T-helper 22 cell (primary cell): ENCODE data around the gene STUB1.

Experiments
- DNase-seq: peaks from one replicate; pipeline ENCODE4 v3.0.0-alpha.2; 2020; ENCODE audit warnings: low read depth

STUB1 gene

DNA sequence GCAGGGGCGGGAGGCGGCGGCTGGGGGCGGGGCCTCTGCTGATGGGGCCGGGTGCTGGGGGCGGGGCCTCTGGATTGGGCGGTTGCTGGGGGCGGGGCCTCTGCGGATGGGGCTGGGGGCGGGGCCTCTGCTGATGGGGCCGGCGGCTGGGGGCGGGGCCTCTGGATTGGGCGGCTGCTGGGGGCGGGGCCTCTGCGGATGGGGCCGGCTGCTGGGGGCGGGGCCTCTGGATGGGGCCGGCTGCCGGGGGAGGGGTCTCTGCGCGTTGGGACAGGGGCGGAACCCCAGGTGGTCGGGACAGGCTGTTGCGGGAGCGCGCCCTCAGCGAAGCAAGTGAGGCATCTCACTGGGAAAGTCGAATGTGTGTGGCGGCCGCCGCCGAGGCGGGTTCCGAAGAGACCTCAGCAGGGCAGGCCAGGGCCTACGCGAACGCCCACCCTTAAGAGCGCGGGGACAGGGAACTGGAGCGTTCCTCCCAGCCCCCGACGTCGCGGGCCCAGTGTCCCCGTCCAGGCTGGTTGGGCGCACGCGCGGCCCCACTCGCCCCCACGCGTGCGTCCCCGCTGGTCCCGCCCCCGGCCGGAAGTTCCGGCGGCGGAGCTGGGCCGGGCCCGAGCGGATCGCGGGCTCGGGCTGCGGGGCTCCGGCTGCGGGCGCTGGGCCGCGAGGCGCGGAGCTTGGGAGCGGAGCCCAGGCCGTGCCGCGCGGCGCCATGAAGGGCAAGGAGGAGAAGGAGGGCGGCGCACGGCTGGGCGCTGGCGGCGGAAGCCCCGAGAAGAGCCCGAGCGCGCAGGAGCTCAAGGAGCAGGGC, at the start of gene STUB1:
TSS of gene STUB1 (plus strand) at position 597 of the 811 bp plus-strand sequence. CDS start at position 713, 116 bp downstream.
- DNase-seq = peak; percentile 83

DNA sequence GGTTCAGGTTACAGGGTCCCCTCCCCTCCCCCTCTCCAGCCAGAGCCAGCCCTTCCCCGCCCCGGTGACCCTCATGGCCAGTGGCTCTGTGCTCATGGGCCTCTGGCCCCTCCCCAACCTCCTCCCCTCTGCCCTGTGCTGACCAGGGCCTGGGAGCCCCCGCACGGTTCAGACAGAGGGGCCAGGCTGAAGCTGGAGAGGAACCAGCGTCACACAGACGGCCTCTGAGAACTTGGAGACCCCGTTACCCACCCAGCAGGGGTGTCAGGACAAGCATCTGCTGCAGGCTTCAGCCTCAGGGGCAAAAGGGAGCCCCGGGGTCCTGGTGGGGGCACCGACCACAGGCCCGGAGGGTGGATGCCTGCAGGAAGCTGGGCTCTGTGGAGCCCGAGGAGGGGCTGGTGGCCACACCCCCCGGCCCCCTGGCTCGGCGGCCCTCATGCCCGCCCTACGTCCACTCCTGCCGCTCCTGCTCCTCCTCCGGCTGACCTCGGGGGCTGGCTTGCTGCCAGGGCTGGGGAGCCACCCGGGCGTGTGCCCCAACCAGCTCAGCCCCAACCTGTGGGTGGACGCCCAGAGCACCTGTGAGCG, 49.3 kb upstream of the STUB1 start, which contains the start of gene WFIKKN1:
TSS of gene WFIKKN1 (plus strand) at position 171 of the 591 bp plus-strand sequence. CDS start at position 440, 269 bp downstream.
- DNase-seq = no peak

DNA sequence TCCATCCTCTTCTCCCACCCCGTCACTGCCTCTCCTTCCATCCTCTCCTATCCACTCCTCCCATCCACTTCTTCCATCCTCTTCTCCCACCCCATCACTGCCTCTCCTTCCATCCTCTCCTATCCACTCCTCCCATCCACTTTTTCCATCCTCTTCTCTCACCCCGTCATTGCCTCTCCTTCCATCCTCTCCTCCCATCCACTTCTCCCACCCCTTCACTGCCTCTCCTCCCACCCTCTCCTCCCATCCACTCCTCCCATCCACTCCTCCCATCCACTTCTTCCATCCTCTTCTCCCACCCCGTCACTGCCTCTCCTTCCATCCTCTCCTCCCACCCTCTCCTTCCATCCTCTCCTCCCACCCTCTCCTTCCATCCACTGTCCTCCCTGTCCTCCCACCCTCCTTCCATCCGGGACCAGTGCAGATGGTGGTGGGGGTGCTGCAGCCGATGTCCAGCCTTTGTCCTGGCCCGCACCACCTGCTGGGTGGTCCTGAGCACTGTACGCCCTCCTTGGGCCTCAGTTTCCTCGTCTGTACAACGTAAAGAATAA, 48.3 kb upstream of the STUB1 start:
- no peak for DNase-seq

DNA sequence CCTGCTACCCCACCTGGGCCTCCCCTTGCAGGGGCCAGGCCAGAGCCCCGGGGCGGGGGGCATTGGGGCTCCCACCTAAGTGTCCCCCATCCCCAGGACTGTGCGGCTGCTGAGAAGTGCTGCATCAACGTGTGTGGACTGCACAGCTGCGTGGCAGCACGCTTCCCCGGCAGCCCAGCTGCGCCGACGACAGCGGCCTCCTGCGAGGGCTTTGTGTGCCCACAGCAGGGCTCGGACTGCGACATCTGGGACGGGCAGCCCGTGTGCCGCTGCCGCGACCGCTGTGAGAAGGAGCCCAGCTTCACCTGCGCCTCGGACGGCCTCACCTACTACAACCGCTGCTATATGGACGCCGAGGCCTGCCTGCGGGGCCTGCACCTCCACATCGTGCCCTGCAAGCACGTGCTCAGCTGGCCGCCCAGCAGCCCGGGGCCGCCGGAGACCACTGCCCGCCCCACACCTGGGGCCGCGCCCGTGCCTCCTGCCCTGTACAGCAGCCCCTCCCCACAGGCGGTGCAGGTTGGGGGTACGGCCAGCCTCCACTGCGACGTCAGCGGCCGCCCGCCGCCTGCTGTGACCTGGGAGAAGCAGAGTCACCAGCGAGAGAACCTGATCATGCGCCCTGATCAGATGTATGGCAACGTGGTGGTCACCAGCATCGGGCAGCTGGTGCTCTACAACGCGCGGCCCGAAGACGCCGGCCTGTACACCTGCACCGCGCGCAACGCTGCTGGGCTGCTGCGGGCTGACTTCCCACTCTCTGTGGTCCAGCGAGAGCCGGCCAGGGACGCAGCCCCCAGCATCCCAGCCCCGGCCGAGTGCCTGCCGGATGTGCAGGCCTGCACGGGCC, 47.5 kb upstream of the STUB1 start:
- no peak for DNase-seq

DNA sequence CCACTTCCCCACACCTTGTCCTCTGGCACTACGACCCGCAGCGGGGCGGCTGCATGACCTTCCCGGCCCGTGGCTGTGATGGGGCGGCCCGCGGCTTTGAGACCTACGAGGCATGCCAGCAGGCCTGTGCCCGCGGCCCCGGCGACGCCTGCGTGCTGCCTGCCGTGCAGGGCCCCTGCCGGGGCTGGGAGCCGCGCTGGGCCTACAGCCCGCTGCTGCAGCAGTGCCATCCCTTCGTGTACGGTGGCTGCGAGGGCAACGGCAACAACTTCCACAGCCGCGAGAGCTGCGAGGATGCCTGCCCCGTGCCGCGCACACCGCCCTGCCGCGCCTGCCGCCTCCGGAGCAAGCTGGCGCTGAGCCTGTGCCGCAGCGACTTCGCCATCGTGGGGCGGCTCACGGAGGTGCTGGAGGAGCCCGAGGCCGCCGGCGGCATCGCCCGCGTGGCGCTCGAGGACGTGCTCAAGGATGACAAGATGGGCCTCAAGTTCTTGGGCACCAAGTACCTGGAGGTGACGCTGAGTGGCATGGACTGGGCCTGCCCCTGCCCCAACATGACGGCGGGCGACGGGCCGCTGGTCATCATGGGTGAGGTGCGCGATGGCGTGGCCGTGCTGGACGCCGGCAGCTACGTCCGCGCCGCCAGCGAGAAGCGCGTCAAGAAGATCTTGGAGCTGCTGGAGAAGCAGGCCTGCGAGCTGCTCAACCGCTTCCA, 46.7 kb upstream of the STUB1 start:
- no peak for DNase-seq

DNA sequence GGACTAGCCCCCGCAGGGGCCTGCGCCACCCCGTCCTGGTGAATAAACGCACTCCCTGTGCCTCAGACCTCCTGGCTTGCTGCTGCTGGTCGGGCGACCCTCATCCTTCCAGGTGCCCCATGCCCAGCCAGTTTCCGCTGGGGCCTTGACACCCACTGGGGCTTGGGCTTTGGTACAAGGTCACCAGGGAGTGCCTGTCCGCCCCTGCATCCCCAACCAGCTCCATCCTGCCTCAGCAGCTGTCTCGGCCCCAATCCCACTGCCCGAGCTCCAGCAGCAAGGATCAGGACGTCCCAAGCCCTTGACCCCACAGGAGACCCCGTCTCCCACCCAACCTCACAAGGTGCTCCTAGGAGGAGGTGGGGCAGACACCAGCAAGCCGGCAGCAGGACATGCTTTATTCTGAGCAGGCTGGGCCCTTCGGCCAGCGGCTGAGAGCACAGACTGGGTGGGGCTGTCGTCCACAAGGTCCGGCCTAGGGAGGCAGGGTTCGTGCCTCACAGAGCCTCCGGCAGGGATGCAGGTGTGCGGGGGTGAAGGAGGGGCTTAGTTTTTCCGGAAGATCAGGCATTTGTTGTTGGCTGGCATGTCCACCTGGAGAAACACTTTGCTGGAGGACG, 46.0 kb upstream of the STUB1 start:
- no peak for DNase-seq

DNA sequence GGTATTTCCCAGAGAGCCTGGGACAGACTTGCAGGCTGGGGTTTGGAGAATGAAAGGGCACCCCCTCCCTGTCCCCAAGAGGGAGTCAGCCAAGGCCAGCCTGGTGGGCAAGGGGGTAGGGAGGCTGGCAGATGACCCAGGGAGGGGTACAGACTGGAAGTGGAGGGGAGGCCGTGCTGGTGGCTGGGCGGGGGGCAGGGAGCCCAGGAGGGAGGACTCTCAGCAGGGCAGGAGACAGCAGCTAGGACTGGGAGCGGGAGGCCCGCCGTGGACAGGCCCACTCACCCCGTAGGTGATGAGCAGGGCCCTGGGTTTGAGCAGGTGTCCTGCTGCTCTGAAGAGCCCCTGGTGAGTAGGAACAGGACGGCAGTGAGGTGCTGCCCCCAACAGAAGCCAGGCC, 45.2 kb upstream of the STUB1 start:
- DNase-seq = no peak

DNA sequence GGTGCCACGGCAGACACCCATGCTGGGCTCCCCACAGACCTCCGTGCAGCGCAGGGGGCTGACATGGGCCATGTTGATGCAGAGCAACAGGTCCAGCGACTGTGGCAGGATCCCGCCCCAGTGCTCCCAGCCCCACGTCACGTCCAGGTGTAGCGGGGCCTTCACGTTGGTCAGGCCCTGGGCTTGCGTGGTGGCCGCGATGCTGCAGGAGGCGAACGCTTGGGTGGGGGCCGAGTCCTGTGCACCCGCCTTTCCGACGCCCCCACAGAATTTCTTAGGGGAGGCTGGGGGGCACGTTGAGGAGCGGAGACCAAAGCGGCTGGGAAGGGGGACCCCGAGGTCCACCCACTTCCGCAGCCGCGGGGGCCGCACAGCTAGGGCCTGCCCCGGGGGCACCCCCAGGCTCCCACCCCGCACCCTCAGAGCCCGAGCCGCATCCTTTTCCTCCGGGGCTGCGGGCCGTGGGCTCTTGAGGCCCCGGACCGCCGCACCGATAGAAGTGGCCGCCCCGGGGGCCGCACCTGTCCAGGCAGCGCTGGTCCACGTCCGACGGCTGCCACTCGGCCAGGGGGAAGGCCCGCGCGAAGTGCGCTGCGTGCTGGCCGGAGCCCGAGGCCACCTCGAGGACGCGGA, 44.5 kb upstream of the STUB1 start:
- no peak for DNase-seq

DNA sequence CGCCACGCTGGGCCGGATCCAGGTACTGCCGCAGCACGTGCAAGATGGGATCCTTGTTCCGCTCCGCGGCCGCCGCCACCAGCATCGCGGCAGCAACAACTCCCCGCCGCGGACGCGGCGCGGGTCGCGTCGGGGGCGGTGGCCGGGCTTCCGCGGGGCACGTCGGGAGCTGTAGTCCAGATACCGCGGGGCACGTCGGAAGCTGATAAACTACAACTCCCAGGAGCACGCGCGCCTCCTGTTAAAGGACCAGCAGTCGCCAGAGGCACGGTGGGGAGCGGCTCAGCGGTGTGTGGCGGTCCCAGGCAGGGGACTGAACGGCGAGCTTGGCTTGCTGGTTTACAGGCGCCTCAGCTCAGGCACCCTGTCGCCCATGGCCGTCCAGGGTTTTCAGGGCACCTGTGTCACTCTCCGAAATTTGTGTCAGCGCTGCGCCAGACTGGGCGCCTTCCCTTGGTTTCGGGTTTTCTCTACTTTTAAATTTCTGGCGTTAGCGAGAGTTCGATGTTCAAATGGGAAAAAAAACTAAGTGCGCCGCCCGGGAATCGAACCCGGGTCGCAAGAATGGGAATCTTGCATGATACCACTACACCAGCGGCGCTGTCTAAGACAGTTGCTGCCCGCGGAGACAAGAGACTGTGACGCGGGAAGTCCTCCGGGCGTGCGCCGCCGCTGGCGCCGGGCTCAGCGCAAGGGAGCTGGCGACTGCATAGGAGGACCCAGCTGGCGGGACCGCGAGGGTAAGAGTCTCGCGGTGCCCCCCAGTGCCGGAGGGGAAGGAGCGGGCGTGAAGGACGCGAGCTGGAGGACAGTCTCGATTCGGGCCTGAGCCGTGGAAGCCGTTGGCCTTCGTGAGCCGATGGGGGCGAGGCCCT, 43.8 kb upstream of the STUB1 start, which contains the start of gene METTL26:
TSS of gene METTL26 (minus strand) at position 100 of the 875 bp plus-strand sequence. CDS start at position 85, 15 bp downstream.
- peak; percentile 90 for DNase-seq

DNA sequence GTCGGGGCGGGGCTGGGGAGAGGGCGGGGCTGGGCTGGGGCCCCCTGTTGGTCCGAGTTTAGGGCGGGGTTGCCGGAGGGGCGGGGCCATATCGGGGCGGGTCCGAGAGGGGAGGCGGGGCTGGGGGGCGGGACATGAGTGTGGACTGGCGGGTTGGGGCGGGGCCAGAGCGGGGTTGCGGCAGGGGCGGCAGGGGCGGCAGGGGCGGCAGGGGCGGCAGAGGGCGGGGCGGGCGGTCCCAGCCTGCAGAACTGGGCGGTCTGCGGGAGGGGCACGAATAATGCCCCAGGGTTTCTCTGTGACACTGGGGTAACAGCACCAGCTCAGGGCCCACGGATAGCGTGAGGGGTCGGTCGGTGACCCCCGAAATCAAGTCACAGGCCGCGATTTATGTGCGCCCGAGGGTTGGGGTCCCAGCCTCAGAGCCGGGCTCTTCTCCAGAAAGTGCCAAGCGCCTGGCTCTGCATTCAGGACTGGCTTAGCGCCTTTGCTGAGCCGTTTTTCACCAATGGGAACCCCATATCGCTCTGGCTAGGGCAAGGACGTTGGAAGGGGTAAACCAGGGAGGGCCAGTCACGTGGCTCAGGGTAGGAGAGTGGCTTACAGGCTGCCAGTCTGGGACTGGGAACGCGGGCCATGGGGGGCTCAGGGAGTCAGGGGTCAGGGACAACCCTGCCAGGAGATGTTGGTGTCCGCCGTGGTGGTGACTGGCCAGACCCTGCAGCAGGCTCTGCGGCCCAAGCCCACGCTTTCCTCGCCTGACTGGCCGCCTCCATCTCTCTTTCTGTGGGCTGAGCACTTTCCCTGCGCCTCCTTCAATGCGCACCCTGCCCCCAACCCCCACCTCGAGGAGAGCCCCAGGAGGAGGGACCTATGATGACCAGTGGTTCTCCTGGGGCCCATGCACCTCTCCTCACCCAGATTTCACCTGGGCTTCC, 42.9 kb upstream of the STUB1 start:
- DNase-seq = peak; percentile 80

DNA sequence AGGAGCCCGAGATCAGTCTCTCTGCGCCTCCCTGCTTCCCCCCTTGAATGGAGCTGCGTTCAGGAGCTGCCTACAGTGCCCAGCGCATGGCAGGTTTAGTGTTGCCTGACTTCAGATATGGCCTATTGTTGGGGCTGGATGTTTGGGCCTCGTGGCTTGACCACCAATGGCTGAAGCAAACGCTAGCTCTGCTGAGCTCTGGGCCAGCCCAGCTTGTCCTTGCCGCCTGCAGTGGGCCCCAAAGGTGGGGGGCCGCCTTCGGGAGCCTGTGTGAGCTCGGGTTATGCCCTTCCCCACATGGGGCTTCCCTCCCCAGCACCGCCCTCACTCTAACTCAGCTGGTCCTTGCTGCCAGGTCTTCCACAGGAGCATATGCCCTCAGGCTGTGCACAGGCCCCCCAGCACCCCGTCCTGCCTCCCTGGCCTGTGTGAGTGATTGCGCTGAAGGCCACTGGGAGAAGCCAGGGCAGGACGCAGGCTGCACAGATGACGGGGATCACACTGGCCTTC, 42.1 kb upstream of the STUB1 start:
- no peak for DNase-seq

DNA sequence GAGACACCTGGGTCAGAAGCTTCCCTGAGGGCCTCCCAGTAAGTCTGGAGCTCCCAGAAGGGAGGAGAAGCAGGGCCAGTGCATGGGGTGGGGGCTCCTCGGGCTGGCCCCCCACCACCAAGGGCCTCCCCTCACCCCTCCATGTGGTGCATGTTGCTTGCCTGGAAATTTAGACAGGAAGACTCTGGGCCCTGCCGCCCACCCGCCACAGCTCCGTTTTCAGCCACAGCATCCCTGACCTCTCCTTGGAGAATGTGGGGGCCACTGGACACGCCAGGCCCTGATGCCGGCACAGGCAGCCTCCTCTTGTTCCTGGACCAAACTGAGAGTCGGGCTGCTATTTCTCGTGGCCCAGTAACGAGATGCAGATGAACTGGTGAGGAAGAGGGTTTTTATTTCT, 41.4 kb upstream of the STUB1 start:
- no peak for DNase-seq

DNA sequence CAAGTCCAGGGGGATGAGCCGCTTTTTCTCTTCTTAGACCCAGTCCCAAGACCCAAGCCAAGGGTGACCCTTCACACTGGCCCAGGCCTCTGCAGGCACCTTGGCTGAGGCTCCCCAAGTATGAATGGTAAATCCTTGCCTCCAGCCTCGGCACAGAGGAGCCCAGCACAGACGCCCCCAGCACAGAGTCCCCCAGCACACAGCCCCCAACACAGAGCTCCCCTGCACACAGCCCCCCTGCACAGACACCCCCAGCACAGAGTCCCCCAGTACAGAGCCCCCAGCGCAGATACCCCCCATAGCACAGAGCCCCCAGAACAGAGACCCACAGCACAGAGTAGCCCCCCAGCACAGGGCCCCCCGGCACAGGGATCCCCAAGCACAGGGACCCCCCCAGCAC, 39.6 kb upstream of the STUB1 start:
- DNase-seq = no peak

DNA sequence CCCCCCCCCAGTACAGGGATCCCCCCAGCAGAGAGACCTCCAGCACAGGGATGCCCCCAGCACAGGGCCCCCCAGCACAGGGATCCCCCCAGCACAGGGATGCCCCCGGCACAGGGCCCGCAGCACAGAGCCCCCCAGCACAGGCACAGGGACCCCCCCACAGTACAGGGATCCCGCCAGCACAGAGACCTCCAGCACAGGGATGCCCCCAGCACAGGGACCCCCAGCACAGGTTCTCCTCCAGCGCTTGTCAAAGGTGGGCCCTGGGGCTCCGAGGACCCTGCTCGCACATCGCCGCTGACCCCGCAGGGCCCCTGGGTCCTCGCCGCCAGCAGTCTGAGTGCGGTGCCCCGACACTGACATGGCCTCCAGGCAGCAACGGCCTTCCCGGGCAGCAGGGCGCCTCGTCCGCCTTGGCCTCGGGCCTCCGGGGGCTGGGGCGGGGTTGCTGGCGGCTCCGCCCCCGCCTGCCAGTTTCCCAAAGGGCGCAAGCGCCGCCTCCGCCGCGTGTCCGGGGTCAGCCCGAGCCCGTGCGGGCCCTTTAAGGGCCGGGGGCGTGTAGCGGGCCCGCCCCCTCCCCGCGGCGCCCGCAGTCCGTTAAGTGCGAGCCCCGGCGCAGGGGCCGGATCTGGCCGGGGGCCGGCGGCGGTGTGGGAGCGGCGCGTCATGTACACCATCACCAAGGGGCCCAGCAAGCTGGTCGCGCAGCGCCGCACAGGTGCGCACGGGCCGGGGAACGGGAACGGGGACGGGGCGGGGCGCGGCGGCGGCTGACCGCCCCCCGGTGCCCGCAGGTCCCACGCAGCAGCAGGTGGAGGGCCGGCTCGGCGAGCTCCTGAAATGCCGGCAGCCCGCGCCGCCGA, 38.7 kb upstream of the STUB1 start, which contains the start of gene MCRIP2:
TSS of gene MCRIP2 (plus strand) at position 503 of the 863 bp plus-strand sequence. CDS start at position 667, 164 bp downstream.
- DNase-seq = peak; percentile 41

DNA sequence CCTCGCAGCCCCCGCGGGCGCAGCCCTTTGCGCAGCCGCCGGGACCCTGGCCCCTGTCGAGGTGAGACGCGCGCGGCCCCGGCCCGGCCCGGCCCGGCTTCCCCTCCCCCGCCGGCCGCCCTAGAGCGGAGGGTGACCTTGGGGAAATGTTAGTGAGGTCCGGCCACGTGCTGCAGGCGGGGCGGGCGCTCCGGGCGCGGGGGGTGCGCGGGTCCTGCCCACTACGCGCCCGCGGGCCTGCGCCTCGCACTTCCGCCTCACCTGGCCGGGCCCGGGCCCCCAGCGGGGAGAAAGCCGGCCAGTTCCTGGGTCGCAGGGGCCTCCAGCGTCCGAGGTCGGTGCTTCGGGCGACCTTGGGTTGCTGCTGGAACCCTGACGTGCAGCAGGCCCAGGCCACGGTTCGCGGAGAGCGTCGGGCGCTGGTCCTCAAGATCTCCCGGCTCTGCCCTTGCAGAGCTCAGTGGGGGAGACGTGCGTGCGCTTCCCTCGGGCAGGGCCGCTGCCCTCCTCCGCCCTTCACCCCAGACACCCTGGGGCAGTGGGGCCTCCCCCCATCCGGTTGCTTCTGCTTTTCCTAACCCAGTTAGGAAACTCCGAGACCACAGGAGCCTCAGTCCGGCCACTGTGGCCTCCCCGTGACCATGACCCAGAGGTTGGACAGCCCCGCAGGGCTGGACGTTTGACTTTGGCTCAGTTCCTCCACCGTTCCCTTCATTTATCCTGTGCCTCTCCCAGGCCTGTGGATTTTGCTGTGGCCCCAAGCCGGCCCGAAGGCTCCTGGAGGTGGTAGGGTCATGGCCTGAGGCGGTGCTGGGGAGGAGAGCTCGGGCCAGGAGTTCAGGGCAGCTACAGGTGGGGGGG, 37.8 kb upstream of the STUB1 start:
- no peak for DNase-seq

DNA sequence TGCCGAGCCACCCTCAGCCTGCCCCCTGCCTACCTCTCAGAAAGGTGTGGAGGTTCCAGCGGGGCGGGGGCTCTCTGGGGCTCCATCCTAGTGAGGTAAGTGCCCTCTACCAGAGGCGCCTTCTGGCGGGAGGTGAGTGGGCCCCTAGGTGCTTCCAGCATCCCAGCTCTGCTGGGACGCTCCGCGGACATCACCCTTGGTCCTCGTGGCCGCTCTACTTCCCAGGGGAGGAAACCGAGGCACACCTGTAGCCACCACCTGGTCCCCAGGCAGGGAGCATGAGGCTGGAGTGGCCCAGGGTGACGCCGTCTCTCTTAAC, 37.2 kb upstream of the STUB1 start:
- DNase-seq = no peak
